OCI-LY1 (cell line): ENCODE results near the gene HAAO.

Experiments used
- H2AFZ ChIP-seq: fragments of 200-600 bp; sonication (generic), shearing (Covaris generic); 2 replicates; pipeline ENCODE4 v1.6.0; 2014; ENCODE audit warnings: antibody characterized with exemption, mild to moderate bottlenecking, low read length
- H3F3A ChIP-seq: fragments of 200-600 bp; sonication (generic), shearing (Covaris generic); 2 replicates; pipeline ENCODE4 v1.6.0; 2014; ENCODE audit warnings: mild to moderate bottlenecking, antibody characterized with exemption, low read length, moderate library complexity; ENCODE audit not compliant: insufficient read depth
- H3K27ac ChIP-seq: fragments of 200-600 bp; sonication (generic); 2 replicates; pipeline ENCODE4 v1.5.1; 2014; ENCODE audit warnings: low read length, mixed run types, mild to moderate bottlenecking, low read depth; ENCODE audit not compliant: poor library complexity, severe bottlenecking
- H3K27me3 ChIP-seq: fragments of 200-600 bp; sonication (generic); 2 replicates; pipeline ENCODE4 v1.6.0; 2014; ENCODE audit warnings: antibody characterized with exemption, mild to moderate bottlenecking, low read length, moderate library complexity; ENCODE audit not compliant: insufficient read depth
- H3K36me3 ChIP-seq: fragments of 200-600 bp; sonication (generic); 2 replicates; pipeline ENCODE4 v1.6.1; 2014; ENCODE audit warnings: mild to moderate bottlenecking, antibody characterized with exemption, low read length, moderate library complexity, mixed read lengths; ENCODE audit not compliant: insufficient read depth
- H3K4me1 ChIP-seq: fragments of 200-600 bp; sonication (generic); 2 replicates; pipeline ENCODE4 v1.5.1; 2014; ENCODE audit warnings: mild to moderate bottlenecking, low read length, moderate library complexity; ENCODE audit not compliant: insufficient read depth, severe bottlenecking
- H3K4me2 ChIP-seq: fragments of 200-600 bp; sonication (generic), shearing (Covaris generic); 2 replicates; pipeline ENCODE4 v1.6.1; 2014; ENCODE audit warnings: low read length
- H3K4me3 ChIP-seq: fragments of 200-600 bp; sonication (generic); 2 replicates; pipeline ENCODE4 v1.5.1; 2014; ENCODE audit warnings: low read length, low read depth, mild to moderate bottlenecking, mixed read lengths; ENCODE audit not compliant: poor library complexity, severe bottlenecking
- H3K79me2 ChIP-seq: fragments of 200-600 bp; shearing (Covaris generic); 2 replicates; pipeline ENCODE4 v1.6.1; 2016; ENCODE audit warnings: mixed run types, low read length, mixed read lengths; ENCODE audit not compliant: insufficient read depth
- H3K9ac ChIP-seq: fragments of 200-600 bp; sonication (generic), shearing (Covaris generic); 2 replicates; pipeline ENCODE4 v1.6.1; 2014; ENCODE audit warnings: mild to moderate bottlenecking, low read length, mixed read lengths
- H3K9me2 ChIP-seq: fragments of 200-600 bp; sonication (generic), shearing (Covaris generic); 2 replicates; pipeline ENCODE4 v1.6.1; 2014; ENCODE audit warnings: low read depth, mild to moderate bottlenecking, low read length, mixed read lengths
- H3K9me3 ChIP-seq: fragments of 200-600 bp; shearing (Covaris generic); 2 replicates; pipeline ENCODE4 v1.6.1; 2014; ENCODE audit warnings: low read length, mixed read lengths
- H4K20me1 ChIP-seq: fragments of 200-600 bp; sonication (generic), shearing (Covaris generic); 2 replicates; pipeline ENCODE4 v1.6.0; 2016; ENCODE audit warnings: mild to moderate bottlenecking, low read length; ENCODE audit not compliant: insufficient read depth
- CTCF ChIP-seq: fragments of 200-600 bp; sonication (generic), shearing (Covaris generic); IDR thresholded peaks from 2 replicates; pipeline ENCODE4 v1.5.1; 2017; ENCODE audit warnings: mild to moderate bottlenecking, antibody characterized with exemption, low read length, moderate library complexity, mixed read lengths
- EZH2 ChIP-seq: fragments of 200-600 bp; sonication (generic), shearing (Covaris generic); IDR thresholded peaks from 2 replicates; pipeline ENCODE4 v1.8.0; 2017; ENCODE audit warnings: borderline replicate concordance, mixed run types, mild to moderate bottlenecking, antibody characterized with exemption, low read length, moderate library complexity, mixed read lengths

Gene HAAO

DNA sequence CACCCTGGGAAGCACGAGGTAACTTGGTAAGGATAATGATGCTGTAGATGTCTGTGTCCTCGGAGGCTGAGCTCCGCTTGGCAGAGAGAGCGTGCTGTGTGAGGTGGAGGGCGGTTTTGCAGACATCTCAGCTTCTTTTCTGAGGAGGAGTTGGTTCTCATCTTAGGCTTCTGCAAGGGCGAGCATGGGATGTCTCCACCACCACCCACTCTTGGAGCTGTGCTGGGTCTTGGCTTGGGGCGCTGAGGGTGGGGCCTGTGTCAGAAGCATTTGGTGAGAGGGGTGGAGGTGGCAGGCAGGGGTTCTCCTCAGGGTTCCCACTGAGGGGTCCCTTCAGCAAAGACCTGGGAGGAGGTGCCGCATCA, 37.6 kb downstream of the HAAO start:
- no peaks in the 10 kb centered on the region for H3K27me3 ChIP-seq
- H3K79me2 ChIP-seq: no peaks in the 10 kb centered on the region
- peaks cover 72% of the 10 kb centered on the region for H3K4me1 ChIP-seq
- peak overlapping the region; percentile 96 for H3K27ac ChIP-seq
- no peaks in the 10 kb centered on the region for H3K9me3 ChIP-seq
- peak overlapping the region; percentile 33 for H3K4me3 ChIP-seq
- peak overlapping the region; percentile 57 for H3K9ac ChIP-seq
- no peaks in the 10 kb centered on the region for H4K20me1 ChIP-seq
- TF ChIP-seq CTCF: no peak
- TF ChIP-seq EZH2: no peak
- H3K9me2 ChIP-seq: no peaks in the 10 kb centered on the region
- H3F3A ChIP-seq: peaks cover 4% of the 10 kb centered on the region; the same call in 1 of the 2 replicates
- peak overlapping the region; percentile 55 for H3K4me2 ChIP-seq
- H2AFZ ChIP-seq: no peak overlapping the region
- H3K36me3 ChIP-seq: peaks cover 22% of the 10 kb centered on the region; the same call in 1 of the 2 replicates

DNA sequence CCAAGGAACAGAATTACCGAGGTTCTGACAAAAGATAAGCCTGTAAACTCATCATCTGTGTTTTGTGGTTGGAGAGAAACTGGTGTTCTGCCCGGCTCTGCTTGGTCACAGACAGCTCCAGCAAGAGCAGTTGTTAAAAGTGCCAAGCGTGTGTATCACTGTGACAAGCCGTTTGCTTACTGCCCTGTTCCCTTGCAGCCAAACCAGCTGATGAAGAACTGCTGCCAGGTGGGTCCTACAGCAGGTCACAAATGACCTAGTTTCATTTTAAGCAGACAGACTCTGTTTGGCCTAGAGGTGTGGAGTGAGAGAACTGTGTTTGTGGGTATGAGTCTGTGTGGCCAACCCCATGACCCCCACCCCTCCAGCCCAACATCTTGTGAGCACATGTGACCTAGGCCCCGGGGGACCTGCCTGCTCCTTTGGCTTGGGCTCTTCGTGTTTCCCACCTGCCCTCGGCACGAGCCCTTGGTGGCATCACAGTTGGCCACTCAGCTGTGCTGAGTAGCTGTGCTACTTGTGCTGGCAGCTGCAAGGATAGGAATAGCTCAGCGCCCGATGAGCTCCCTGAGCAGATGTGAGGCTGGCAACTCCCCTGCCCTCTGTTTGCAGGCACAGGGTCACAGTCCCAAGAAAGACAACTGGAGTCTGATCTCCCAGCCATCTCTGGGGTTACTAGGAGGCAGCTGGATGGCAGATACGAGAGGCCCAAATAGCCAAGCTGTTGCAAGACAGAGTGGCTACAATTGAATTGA, 38.2 kb downstream of the HAAO start:
- no peaks in the 10 kb centered on the region for H3K9me3 ChIP-seq
- no peak overlapping the region for H2AFZ ChIP-seq
- H3K27ac ChIP-seq: peak overlapping the region; percentile 96
- peaks cover 4% of the 10 kb centered on the region; the same call in 1 of the 2 replicates for H3F3A ChIP-seq
- peaks cover 19% of the 10 kb centered on the region; the same call in 1 of the 2 replicates for H3K36me3 ChIP-seq
- H3K79me2 ChIP-seq: no peaks in the 10 kb centered on the region
- H3K4me3 ChIP-seq: peak overlapping the region; percentile 34
- no peak for TF ChIP-seq EZH2
- TF ChIP-seq CTCF: no peak
- peaks cover 72% of the 10 kb centered on the region for H3K4me1 ChIP-seq
- H3K27me3 ChIP-seq: no peaks in the 10 kb centered on the region
- H3K4me2 ChIP-seq: peak overlapping the region; percentile 55
- H3K9me2 ChIP-seq: no peaks in the 10 kb centered on the region
- H4K20me1 ChIP-seq: no peaks in the 10 kb centered on the region
- peak overlapping the region; percentile 57 for H3K9ac ChIP-seq

DNA sequence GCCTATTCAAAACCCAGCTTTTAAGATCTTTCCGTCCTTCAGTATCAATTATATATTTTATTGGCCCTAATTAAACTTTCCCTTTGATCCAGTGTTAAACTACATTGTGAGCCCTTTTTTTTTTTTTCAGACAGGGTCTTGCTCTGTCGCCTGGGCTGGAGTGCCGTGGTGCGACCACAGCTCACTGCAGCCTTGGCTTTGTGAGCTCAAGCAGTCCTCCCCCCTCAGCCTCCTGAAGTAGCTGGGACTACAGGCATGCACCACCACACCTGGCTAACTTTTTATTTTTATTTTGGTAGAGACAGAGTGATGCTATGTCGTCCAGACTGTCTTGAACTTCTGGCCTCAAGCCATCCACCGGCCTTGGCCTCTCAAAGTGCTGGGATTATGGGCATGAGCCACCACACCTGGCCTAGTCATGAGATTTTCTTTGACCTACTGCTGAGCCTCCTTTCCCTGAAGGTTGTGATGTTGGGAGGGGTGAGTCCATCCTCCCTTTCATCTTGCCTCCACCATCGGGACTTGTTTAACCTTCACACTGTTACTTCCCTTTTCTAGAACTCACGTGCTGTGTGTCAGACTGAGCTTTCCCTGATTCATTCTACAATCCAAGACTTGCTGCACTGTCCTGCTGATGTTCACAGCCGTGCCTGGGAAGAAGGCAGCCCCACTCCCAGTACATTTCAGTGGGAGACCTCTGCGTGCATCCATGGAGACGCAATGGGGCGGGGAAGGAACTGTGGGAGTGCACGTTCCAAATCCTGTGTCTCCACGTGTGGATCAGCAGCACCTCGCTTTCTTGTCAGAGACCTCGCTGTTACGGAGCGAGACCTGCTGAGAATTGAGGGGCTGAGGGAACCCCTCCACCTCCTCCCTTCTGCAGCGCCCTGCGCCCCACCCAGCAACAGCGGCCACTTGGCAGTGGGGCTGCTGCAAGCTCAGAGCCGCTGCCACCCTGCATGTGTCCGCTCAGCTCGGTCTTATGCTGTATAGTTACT, 39.3 kb downstream of the HAAO start:
- no peaks in the 10 kb centered on the region for H3K9me3 ChIP-seq
- no peaks in the 10 kb centered on the region for H3K79me2 ChIP-seq
- peak overlapping the region; percentile 34 for H3K4me3 ChIP-seq
- H3K36me3 ChIP-seq: peaks cover 23% of the 10 kb centered on the region; the same call in 1 of the 2 replicates
- peak overlapping the region; percentile 55 for H3K9ac ChIP-seq
- peaks cover 4% of the 10 kb centered on the region; the same call in 1 of the 2 replicates for H3F3A ChIP-seq
- peak overlapping the region; percentile 96 for H3K27ac ChIP-seq
- H3K4me1 ChIP-seq: peaks cover 72% of the 10 kb centered on the region
- H4K20me1 ChIP-seq: no peaks in the 10 kb centered on the region
- H3K9me2 ChIP-seq: no peaks in the 10 kb centered on the region
- TF ChIP-seq EZH2: no peak
- TF ChIP-seq CTCF: no peak
- H3K27me3 ChIP-seq: no peaks in the 10 kb centered on the region
- H3K4me2 ChIP-seq: peak overlapping the region; percentile 55
- no peak overlapping the region for H2AFZ ChIP-seq
